HepG2 (cell line): ENCODE data around the gene NIPAL3. TPM values are rescaled to one million over a fixed set of nuclear protein-coding genes. Genes with fewer than 3 reads are reported as not detected.

Experiments used
- AGO2 ChIP-seq: fragments of 200-400 bp; formaldehyde crosslinking; optimal IDR thresholded peaks from 2 replicates; pipeline ENCODE3; 2017; ENCODE audit warnings: mild to moderate bottlenecking, low read depth, low read length, moderate library complexity
- ATF2 ChIP-seq: sonication (generic); formaldehyde crosslinking; IDR thresholded peaks from 2 replicates; pipeline ENCODE4 v1.4.0; 2020; ENCODE audit warnings: missing genetic modification reagents
- CCAR2 ChIP-seq: fragments of 200-400 bp; formaldehyde crosslinking; optimal IDR thresholded peaks from 2 replicates; pipeline ENCODE3; 2018; ENCODE audit warnings: low read depth, mild to moderate bottlenecking, low read length, moderate library complexity
- CHD4 ChIP-seq: fragments of 200-600 bp; sonication (generic); IDR thresholded peaks from 2 replicates; pipeline ENCODE4 v1.7.0; 2017; ENCODE audit warnings: mild to moderate bottlenecking, low read length, borderline replicate concordance
- ELF1 ChIP-seq: sonication (generic); formaldehyde crosslinking; IDR thresholded peaks from 2 replicates; pipeline ENCODE4 v1.4.0; 2020; ENCODE audit warnings: missing genetic modification reagents
- ELF4 ChIP-seq: sonication (generic); formaldehyde crosslinking; IDR thresholded peaks from 2 replicates; pipeline ENCODE4 v1.5.0; 2020; ENCODE audit warnings: missing genetic modification reagents, mild to moderate bottlenecking, moderate library complexity, borderline replicate concordance
- GFI1 ChIP-seq: sonication (generic); formaldehyde crosslinking; IDR thresholded peaks from 2 replicates; pipeline ENCODE4 v1.5.0; 2020; ENCODE audit warnings: missing genetic modification reagents, mild to moderate bottlenecking, borderline replicate concordance
- HOXA3 ChIP-seq: sonication (generic); formaldehyde crosslinking; IDR thresholded peaks from 2 replicates; pipeline ENCODE4 v1.5.0; 2020; ENCODE audit warnings: missing genetic modification reagents
- KDM1A ChIP-seq: IDR thresholded peaks from 2 replicates; pipeline ENCODE4 v1.6.1; 2016; ENCODE audit warnings: missing compliant biosample characterization
- NR2F6 ChIP-seq, 2 experiments: IDR thresholded peaks; 2 replicates each; pipeline ENCODE4 v1.6.1; 2016; ENCODE audit warnings: antibody characterized with exemption in 1 of 2, mild to moderate bottlenecking in 1 of 2
- SP5 ChIP-seq: IDR thresholded peaks from 2 replicates; pipeline ENCODE4 v1.6.1; 2016; ENCODE audit warnings: low read depth, borderline replicate concordance
- U2AF1 ChIP-seq: fragments of 200-400 bp; formaldehyde crosslinking; optimal IDR thresholded peaks from 2 replicates; pipeline ENCODE3; 2017; ENCODE audit warnings: mild to moderate bottlenecking, low read depth, low read length
- ZBTB25 ChIP-seq: IDR thresholded peaks from 2 replicates; pipeline ENCODE4 v1.6.1; 2018; ENCODE audit warnings: missing genetic modification reagents
- ZFP91 ChIP-seq: sonication (generic); formaldehyde crosslinking; IDR thresholded peaks from 2 replicates; pipeline ENCODE4 v1.9.0; 2022; ENCODE audit warnings: missing genetic modification reagents, mild to moderate bottlenecking, borderline replicate concordance
- ZFY ChIP-seq: sonication (generic); formaldehyde crosslinking; IDR thresholded peaks from 2 replicates; pipeline ENCODE4 v1.4.0; 2020; ENCODE audit warnings: missing genetic modification reagents
- ZMYM3 ChIP-seq: sonication (generic); formaldehyde crosslinking; IDR thresholded peaks from 2 replicates; pipeline ENCODE4 v1.5.1; 2020; ENCODE audit warnings: mild to moderate bottlenecking, missing genetic modification reagents
- ZNF121 ChIP-seq: sonication (generic); formaldehyde crosslinking; IDR thresholded peaks from 2 replicates; pipeline ENCODE4 v1.5.0; 2020; ENCODE audit warnings: mild to moderate bottlenecking, missing genetic modification reagents
- ZNF350 ChIP-seq: sonication (generic); formaldehyde crosslinking; IDR thresholded peaks from 2 replicates; pipeline ENCODE4 v1.4.0; 2020; ENCODE audit warnings: mild to moderate bottlenecking, low read depth, missing genetic modification reagents, borderline replicate concordance
- ZNF747 ChIP-seq: sonication (generic); formaldehyde crosslinking; IDR thresholded peaks from 2 replicates; pipeline ENCODE4 v1.8.1; 2023; ENCODE audit warnings: missing genetic modification reagents, mild to moderate bottlenecking, borderline replicate concordance
- polyA plus RNA-seq, 8 experiments: library from polyadenylated mRNA; depleted of rRNA in 3 of 8; stranded (reverse) in 7 of 8; unstranded in 1 of 8; fragments of >200 nt; fragmentation: Illumina TruSeq in 4 of 8; extraction: Trizol in 4 of 8; gene quantifications; 2 replicates each; pipeline versions ENCODE4 v1.2.1 to v1.2.3, GENCODE V29; 2011 to 2016; ENCODE audit warnings: low read depth in 4 of 8, missing spikeins in 1 of 8, mixed read lengths in 1 of 8; ENCODE audit not compliant: insufficient read depth in 1 of 8
- total RNA-seq, 5 experiments: library from RNA; depleted of rRNA; stranded (reverse); fragments of >200 nt; fragmentation: Illumina TruSeq; extraction: Trizol; gene quantifications; 2 replicates each; pipeline ENCODE4 v1.2.3, GENCODE V29; 2016; ENCODE audit warnings: low read depth in 1 of 5

Gene NIPAL3
- total and polyA plus RNA-seq, 2 of the 13 experiments (the other 11 are each of a cell fraction or from before 2014, with no cell fraction given): 5.6 to 8.6 TPM

- TF ChIP-seq ZBTB25 (CRISPR knock-in tag): no peak
- TF ChIP-seq SP5: peak; percentile 54; the same call in 1 of the 2 replicates
- no peak for TF ChIP-seq AGO2
- 0 out of 2 replicates have a peak, but pooled peaks have one; percentile 7 for TF ChIP-seq ZFY
- TF ChIP-seq ZFP91 (CRISPR knock-in tag): peak; percentile 28; the same call in 1 of the 2 replicates
- peak; percentile 13; the same call in 1 of the 2 replicates for TF ChIP-seq ELF4 (CRISPR knock-in tag)
- peak; percentile 60; the same call in 1 of the 2 replicates for TF ChIP-seq ZNF747 (CRISPR knock-in tag)
- TF ChIP-seq GFI1: peak; percentile 53; the same call in 1 of the 2 replicates
- TF ChIP-seq ATF2 (CRISPR knock-in tag): no peak
- no peak for TF ChIP-seq NR2F6 (IDR thresholded peaks at IDR 0.05)
- peak; percentile 15; the same call in 1 of the 2 replicates for TF ChIP-seq NR2F6 (CRISPR knock-in tag; IDR thresholded peaks at IDR 0.05)
- 0 out of 2 replicates have a peak, but pooled peaks have one; percentile 7 for TF ChIP-seq HOXA3 (CRISPR knock-in tag)
- TF ChIP-seq CHD4: 0 out of 2 replicates have a peak, but pooled peaks have one; percentile 19
- TF ChIP-seq CCAR2: no peak
- TF ChIP-seq ELF1 (CRISPR knock-in tag): peak; percentile 52; the same call in 1 of the 2 replicates
- TF ChIP-seq U2AF1: no peak
- peak; percentile 97 for TF ChIP-seq ZNF121 (CRISPR knock-in tag)
- TF ChIP-seq ZNF350 (CRISPR knock-in tag): 0 out of 2 replicates have a peak, but pooled peaks have one; percentile 3
- peak; percentile 47; the same call in 1 of the 2 replicates for TF ChIP-seq ZMYM3 (CRISPR knock-in tag)
- TF ChIP-seq KDM1A: peak; percentile 39; the same call in 1 of the 2 replicates
Measured at GRCh38 chr1:24501371-24502064, 85.9 kb downstream of the NIPAL3 start (continued).
